Nephron (organoid): ENCODE measurements around the gene STPG1.

Source experiments
- H3K27ac Mint-ChIP-seq, 3 experiments: 2 replicates each; pipeline ENCODE4 v1.8.0; 2020; ENCODE audit warnings: mixed read lengths in 3 of 3, mild to moderate bottlenecking in 2 of 3, moderate library complexity in 1 of 3
- H3K27me3 Mint-ChIP-seq: 2 replicates; pipeline ENCODE4 v1.8.0; 2021; ENCODE audit warnings: low read depth, mild to moderate bottlenecking, moderate library complexity, mixed read lengths
- H3K36me3 Mint-ChIP-seq: 2 replicates; pipeline ENCODE4 v1.8.0; 2020; ENCODE audit warnings: low read depth, mixed read lengths
- H3K4me1 Mint-ChIP-seq: 2 replicates; pipeline ENCODE4 v1.8.0; 2020; ENCODE audit warnings: mixed read lengths
- H3K4me3 Mint-ChIP-seq, 3 experiments: 2 replicates each; pipeline ENCODE4 v1.8.0; 2020; ENCODE audit warnings: mild to moderate bottlenecking in 3 of 3, mixed read lengths in 3 of 3, moderate library complexity in 2 of 3
- H3K9me3 Mint-ChIP-seq: 2 replicates; pipeline ENCODE4 v1.8.0; 2020; ENCODE audit warnings: mixed read lengths
- CTCF ChIP-seq, 3 experiments: fragments of 200-600 bp; sonication (generic); IDR thresholded peaks; one replicate each; pipeline ENCODE4 v1.5.0; 2021; ENCODE audit warnings: antibody characterized with exemption in 3 of 3; ENCODE audit not compliant: unreplicated experiment in 3 of 3

STPG1 gene

GRCh38 chr1:24437631-24438396 is 24.2 kb upstream of the STPG1 start:
- Mint-ChIP-seq H3K27me3 (no peaks in the 10 kb centered on the region), H3K9me3 (no peaks in the 10 kb centered on the region), H3K36me3 (peaks cover 5% of the 10 kb centered on the region), H3K4me1 (peaks cover 33% of the 10 kb centered on the region), H3K4me3 (no peak overlapping the region), H3K27ac (peak overlapping the region in 1 of 3 experiments; percentile 70)
- no peak for TF ChIP-seq CTCF (IDR thresholded peaks at IDR 0.05; ENCODE audit: unreplicated experiment in 3 of 3)

GRCh38 chr1:24435782-24436365 is 22.3 kb upstream of the STPG1 start:
- Mint-ChIP-seq H3K4me1 (peaks cover 25% of the 10 kb centered on the region), H3K4me3 (no peak overlapping the region), H3K36me3 (peaks cover 5% of the 10 kb centered on the region), H3K27me3 (no peaks in the 10 kb centered on the region), H3K9me3 (no peaks in the 10 kb centered on the region), H3K27ac (no peak overlapping the region)
- TF ChIP-seq CTCF (IDR thresholded peaks at IDR 0.05; ENCODE audit: unreplicated experiment in 3 of 3) = no peak

- H3K4me3 Mint-ChIP-seq = no peak overlapping the region
- no peaks in the 10 kb centered on the region for H3K4me1 Mint-ChIP-seq
- no peaks in the 10 kb centered on the region for H3K9me3 Mint-ChIP-seq
Observed at GRCh38 chr1:24427545-24427862, 13.9 kb upstream of the STPG1 start.

GRCh38 chr1:24426744-24427544 is 13.4 kb upstream of the STPG1 start:
- TF ChIP-seq CTCF (IDR thresholded peaks at IDR 0.05; ENCODE audit: unreplicated experiment in 3 of 3) = no peak
- peaks cover 8% of the 10 kb centered on the region for H3K27me3 Mint-ChIP-seq
- H3K36me3 Mint-ChIP-seq = peaks cover 10% of the 10 kb centered on the region
- H3K4me1 Mint-ChIP-seq = no peaks in the 10 kb centered on the region
- no peaks in the 10 kb centered on the region for H3K9me3 Mint-ChIP-seq
- H3K27ac Mint-ChIP-seq = no peak overlapping the region
- no peak overlapping the region for H3K4me3 Mint-ChIP-seq

More at GRCh38 chr1:24427545-24427862, 13.9 kb upstream of the STPG1 start:
- Mint-ChIP-seq H3K27ac (no peak overlapping the region), H3K27me3 (peaks cover 8% of the 10 kb centered on the region), H3K36me3 (peaks cover 8% of the 10 kb centered on the region)
- no peak for TF ChIP-seq CTCF (IDR thresholded peaks at IDR 0.05; ENCODE audit: unreplicated experiment in 3 of 3)

GRCh38 chr1:24425922-24426321 is 12.3 kb upstream of the STPG1 start:
- H3K36me3 Mint-ChIP-seq = peaks cover 17% of the 10 kb centered on the region
- TF ChIP-seq CTCF (IDR thresholded peaks at IDR 0.05; ENCODE audit: unreplicated experiment in 3 of 3) = no peak
- H3K27ac Mint-ChIP-seq = no peak overlapping the region
- H3K4me3 Mint-ChIP-seq = no peak overlapping the region
- H3K4me1 Mint-ChIP-seq = no peaks in the 10 kb centered on the region
- peaks cover 8% of the 10 kb centered on the region for H3K27me3 Mint-ChIP-seq
- no peaks in the 10 kb centered on the region for H3K9me3 Mint-ChIP-seq
